ENCODE results near the gene DAGLB.

DNA sequence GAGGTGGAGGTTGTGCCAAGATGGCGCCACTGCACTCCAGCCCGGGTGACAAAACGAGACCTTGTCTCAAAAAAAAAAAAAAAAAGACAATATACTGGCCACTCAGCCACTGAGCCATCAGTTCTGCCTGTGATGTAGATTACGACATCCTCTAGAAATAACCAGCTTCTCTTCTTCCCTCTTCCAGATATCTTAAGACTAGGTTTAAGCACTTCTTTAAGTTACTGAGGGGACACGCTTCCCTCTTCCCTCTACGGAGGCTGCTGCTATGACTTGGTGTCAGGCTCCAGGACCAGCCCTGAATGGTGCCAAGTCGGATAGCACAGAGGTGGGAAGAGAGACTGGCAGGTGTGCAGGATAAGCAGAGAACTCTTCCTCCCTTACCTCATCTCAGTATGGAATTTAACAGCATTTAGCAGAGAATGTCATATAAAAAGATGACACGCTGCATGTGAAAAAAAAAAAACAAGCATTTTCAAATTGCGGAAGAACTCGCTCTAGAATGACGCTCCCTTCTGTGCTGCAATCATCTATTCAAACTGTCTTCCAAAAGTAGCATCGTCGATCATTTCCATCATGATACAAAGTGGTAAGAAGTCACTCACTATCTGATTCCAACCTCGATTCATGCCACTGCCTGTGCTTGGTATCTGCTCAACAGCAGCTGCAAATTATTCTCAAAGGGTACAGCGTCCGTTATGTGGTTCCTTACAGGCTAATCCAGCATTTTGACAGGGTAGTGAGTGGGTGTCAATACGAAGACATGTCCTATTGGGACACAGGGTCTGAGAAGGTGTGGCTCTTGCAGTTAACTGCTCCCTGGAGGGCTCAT lies 13.8 kb downstream of the DAGLB start:
- TF ChIP-seq, protein P1, sequence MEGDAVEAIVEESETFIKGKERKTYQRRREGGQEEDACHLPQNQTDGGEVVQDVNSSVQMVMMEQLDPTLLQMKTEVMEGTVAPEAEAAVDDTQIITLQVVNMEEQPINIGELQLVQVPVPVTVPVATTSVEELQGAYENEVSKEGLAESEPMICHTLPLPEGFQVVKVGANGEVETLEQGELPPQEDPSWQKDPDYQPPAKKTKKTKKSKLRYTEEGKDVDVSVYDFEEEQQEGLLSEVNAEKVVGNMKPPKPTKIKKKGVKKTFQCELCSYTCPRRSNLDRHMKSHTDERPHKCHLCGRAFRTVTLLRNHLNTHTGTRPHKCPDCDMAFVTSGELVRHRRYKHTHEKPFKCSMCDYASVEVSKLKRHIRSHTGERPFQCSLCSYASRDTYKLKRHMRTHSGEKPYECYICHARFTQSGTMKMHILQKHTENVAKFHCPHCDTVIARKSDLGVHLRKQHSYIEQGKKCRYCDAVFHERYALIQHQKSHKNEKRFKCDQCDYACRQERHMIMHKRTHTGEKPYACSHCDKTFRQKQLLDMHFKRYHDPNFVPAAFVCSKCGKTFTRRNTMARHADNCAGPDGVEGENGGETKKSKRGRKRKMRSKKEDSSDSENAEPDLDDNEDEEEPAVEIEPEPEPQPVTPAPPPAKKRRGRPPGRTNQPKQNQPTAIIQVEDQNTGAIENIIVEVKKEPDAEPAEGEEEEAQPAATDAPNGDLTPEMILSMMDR (optimal IDR thresholded peaks at IDR 0.05 in 1 of 3, IDR thresholded peaks at IDR 0.05 in 1 of 3, conservative IDR thresholded peaks at IDR 0.05 in 1 of 3; ENCODE audit: extremely low read depth in 1 of 3, insufficient read depth in 2 of 3, low read length in 3 of 3), result no peak
- no peak for TF ChIP-seq EZH2 (IDR thresholded peaks at IDR 0.05; ENCODE audit: low read length)
